Bronchial epithelial cell (primary cell): ENCODE results near the gene FBRS. TPM values are rescaled to one million over a fixed set of nuclear protein-coding genes. Genes with fewer than 3 reads are reported as not detected.
"Not testable (repeated sequence)": the region's sequence is repeated elsewhere in the genome, so short reads cannot be mapped to it uniquely, and the experiment has no call there.

Source experiments
- DNase-seq: peaks from one replicate; pipeline ENCODE4 v3.0.0-alpha.2; 2010; ENCODE audit warnings: low read depth
- FAIRE-seq: peaks from 2 replicates; lab custom pipeline; 2011; peaks lifted over from hg19 to GRCh38; lab: Jason Lieb, UNC
- H3K27me3 ChIP-seq: 2 replicates; pipeline ENCODE4 v1.5.1; 2011; ENCODE audit warnings: low read length; ENCODE audit not compliant: control insufficient read depth, insufficient read depth
- H3K36me3 ChIP-seq: 2 replicates; pipeline ENCODE4 v1.5.1; 2011; ENCODE audit warnings: low read length; ENCODE audit not compliant: control insufficient read depth, insufficient read depth
- H3K4me3 ChIP-seq: 2 replicates; pipeline ENCODE4 v1.5.1; 2011; ENCODE audit warnings: mild to moderate bottlenecking, low read depth, low read length, control low read depth
- total RNA-seq: library from RNA; depleted of rRNA; stranded (reverse); fragments of >200 nt; gene quantifications from 2 replicates; pipeline ENCODE4 v1.2.1, GENCODE V29; 2014
- TF ChIP-seq, protein P1 (sequence below): IDR thresholded peaks from 2 replicates; pipeline ENCODE4 v1.5.1; 2011; ENCODE audit warnings: mild to moderate bottlenecking, moderate library complexity, low read length, control low read depth, inconsistent platforms; ENCODE audit not compliant: insufficient read depth, severe bottlenecking

The FBRS gene
- total RNA-seq, 1 donor from 2014 or later, result 7.9 TPM

DNA sequence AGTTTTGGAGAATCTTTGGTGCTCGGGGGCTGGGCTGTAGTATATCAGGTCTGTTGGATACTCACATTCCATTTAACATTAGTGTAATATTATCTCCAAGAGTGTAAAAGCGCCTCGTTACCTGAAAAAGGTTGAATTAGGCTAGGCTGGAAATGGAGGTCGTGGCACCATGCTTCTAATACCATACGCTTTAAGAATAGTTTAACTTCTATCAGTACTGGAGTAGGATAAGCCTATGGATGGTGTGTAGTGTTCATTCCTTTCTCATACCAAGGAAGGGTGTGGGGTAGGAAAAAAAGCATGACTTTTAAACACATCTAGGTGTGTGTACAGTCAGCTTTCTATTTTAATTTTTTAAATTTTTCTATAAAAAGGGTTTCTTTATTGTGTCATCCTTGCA is 42.7 kb downstream of the FBRS start:
- Histone ChIP-seq H3K27me3 (no peaks in the 10 kb centered on the region), H3K36me3 (peaks cover 17% of the 10 kb centered on the region), H3K4me3 (no peak overlapping the region)
- TF ChIP-seq, protein P1, sequence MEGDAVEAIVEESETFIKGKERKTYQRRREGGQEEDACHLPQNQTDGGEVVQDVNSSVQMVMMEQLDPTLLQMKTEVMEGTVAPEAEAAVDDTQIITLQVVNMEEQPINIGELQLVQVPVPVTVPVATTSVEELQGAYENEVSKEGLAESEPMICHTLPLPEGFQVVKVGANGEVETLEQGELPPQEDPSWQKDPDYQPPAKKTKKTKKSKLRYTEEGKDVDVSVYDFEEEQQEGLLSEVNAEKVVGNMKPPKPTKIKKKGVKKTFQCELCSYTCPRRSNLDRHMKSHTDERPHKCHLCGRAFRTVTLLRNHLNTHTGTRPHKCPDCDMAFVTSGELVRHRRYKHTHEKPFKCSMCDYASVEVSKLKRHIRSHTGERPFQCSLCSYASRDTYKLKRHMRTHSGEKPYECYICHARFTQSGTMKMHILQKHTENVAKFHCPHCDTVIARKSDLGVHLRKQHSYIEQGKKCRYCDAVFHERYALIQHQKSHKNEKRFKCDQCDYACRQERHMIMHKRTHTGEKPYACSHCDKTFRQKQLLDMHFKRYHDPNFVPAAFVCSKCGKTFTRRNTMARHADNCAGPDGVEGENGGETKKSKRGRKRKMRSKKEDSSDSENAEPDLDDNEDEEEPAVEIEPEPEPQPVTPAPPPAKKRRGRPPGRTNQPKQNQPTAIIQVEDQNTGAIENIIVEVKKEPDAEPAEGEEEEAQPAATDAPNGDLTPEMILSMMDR, result no peak
- DNase-seq (no peak), FAIRE-seq (no peak)

DNA sequence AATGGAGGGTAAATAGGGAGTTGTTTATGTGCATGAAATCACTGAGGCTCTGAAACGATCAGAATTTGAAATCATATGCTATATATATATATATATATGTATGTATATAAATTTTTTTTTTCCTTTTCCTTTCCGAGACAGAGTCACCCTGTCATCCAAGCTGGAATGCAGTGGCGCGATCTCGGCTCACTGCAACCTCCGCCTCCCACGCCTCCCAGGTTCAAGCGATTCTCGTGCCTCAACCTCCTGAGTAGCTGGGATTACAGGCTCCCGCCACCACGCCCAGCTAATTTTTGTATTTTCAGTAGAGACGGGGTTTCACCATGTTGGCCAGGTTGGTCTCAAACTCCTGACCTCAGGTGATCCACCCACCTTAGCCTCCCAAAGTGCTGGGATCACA is 44.8 kb downstream of the FBRS start:
- H3K36me3 ChIP-seq, result peaks cover 32% of the 10 kb centered on the region

DNA sequence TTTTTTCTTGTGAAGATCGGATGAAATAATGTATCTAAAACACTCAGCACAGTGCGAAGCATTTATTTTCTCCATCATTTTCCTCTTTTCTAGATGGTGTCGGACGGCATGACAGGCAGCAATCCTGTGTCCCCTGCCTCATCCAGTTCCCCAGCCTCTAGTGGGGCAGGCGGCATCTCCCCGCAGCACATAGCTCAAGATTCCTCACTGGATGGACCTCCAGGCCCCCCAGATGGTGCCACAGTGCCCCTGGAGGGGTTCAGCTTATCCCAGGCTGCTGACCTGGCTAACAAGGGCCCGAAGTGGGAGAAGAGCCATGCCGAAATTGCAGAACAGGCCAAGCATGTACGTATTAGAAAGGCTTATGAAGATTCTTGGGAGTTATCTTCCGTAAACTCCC is 45.7 kb downstream of the FBRS start:
- TF ChIP-seq, protein P1, result no peak
- FAIRE-seq, result no peak
- DNase-seq, result no peak
- Histone ChIP-seq H3K27me3 (no peaks in the 10 kb centered on the region), H3K4me3 (no peak overlapping the region), H3K36me3 (peaks cover 37% of the 10 kb centered on the region)

More for the DNA sequence above, 44.8 kb downstream of the FBRS start:
- not testable (repeated sequence) for DNase-seq, FAIRE-seq, H3K27me3 ChIP-seq, H3K4me3 ChIP-seq

DNA sequence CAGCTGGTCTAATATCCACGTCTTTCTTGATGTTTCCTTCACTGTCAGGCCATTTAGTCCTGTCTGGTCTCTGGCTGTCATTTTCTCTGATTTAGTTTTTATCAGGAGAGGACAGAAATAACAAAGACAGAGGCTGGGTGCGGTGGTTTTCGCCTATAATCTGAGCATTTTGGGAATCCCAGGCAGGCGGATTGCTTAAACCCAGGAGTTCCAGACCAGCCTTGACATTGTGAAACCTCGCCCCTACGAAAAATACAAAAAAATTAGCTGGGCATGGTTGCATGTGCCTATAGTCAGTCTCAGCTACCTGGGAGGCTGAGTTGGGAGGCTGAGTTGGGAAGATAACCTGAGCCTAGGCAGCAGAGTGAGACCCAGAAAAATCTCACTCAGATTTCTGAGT is 47.8 kb downstream of the FBRS start:
- H3K27me3 ChIP-seq, result no peaks in the 10 kb centered on the region
- FAIRE-seq (no peak), DNase-seq (no peak)
- peaks cover 51% of the 10 kb centered on the region for H3K36me3 ChIP-seq
- TF ChIP-seq, protein P1, result no peak
- H3K4me3 ChIP-seq, result no peak overlapping the region

DNA sequence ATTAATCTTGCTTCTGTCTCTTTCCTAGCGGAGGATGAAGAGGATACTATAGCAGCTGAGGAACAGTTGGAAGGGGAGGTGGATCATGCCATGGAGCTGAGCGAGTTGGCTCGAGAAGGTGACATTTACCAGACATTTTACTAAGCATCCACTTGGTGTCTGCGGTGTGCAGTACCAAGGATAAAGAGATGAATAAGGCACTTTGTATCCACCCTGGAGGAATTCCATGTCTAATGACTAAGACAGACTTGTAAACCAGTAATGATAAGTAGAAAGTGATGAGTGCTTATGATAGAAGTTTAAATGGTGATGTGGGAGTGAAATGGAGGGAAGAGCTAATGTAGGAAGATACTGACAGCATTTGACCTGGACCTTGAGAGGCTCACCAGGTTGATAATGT is 52.7 kb downstream of the FBRS start:
- Histone ChIP-seq H3K27me3 (no peaks in the 10 kb centered on the region), H3K4me3 (no peak overlapping the region), H3K36me3 (peaks cover 58% of the 10 kb centered on the region)
- no peak for DNase-seq
- FAIRE-seq, result no peak
- TF ChIP-seq, protein P1, result no peak

DNA sequence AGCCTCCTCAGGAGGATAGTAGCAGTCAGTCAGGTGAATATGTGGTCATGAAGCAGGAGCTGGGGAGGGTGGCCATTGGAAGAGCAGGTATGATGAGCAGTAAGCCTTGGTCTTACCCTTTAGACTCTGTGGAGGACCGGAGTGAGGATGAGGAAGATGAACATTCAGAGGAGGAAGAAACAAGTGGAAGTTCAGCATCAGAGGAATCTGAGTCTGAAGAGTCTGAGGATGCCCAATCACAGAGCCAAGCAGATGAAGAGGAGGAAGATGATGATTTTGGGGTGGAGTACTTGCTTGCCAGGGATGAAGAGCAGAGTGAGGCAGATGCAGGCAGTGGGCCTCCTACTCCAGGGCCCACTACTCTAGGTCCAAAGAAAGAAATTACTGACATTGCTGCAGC is 53.5 kb downstream of the FBRS start:
- H3K27me3 ChIP-seq, result no peaks in the 10 kb centered on the region
- TF ChIP-seq, protein P1, result no peak
- DNase-seq, result no peak
- peak; percentile 32 for FAIRE-seq
- H3K36me3 ChIP-seq, result peaks cover 57% of the 10 kb centered on the region
- no peak overlapping the region for H3K4me3 ChIP-seq
